ENCODE results near the gene FRMD4A.

FRMD4A gene

GRCh38 chr10:13990946-13991345 lies 339.8 kb downstream of the FRMD4A start:
- intact Hi-C loops (cut with DNase I), result no loop called here
- DNase-seq, result peak in 3 of 42 donors; percentile 22 to 33 (median 23)

GRCh38 chr10:13990392-13990805 lies 340.3 kb downstream of the FRMD4A start:
- no peak for DNase-seq

GRCh38 chr10:13989616-13990015 lies 341.1 kb downstream of the FRMD4A start:
- intact Hi-C loops (cut with DNase I), result no loop called here
- DNase-seq, result no peak

More at GRCh38 chr10:13990392-13990805, 340.3 kb downstream of the FRMD4A start:
- intact Hi-C loops (cut with DNase I), result no loop called here

DNA sequence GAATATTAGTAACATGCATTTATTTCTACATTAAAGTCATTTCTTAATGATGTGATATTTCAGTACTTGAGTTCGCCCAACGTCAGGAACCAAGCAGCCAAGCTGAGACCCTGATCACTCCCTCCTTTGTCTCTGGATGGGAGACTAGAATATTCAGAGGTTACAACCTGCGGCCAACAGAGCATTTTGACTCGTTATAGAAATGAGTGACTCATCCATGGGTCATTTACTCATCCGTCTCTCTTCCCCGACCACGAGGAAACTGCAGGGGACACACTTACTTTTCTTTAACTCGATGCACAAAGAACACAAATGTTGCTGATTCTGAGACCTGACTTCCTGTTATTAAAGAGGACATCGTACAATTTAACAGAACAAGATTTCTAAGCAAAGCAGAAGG lies 343.3 kb downstream of the FRMD4A start:
- intact Hi-C loops (cut with DNase I), result no loop called here
- no peak for DNase-seq

- intact Hi-C loops (cut with DNase I), result no loop called here
- DNase-seq, result no peak
Measured at GRCh38 chr10:13984647-13985155, 346.0 kb downstream of the FRMD4A start.

DNA sequence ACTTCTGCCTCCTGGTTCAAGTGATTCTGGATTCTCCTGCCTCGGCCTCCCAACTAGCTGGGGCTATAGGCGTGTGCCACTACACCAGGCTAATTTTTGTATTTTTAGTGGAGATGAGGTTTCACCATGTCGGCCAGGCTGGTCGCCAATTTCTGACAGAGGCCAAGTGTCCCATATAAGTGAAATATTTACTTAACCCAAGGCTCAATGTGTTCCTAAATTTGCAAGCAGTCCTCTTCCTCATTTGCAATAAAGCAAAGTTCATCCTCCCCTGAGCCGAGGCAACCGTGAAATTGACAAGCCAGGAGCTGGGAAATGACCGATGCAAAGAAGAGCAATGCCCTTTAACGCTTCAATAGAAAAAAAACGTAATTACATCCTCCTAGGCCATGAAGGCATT lies 347.7 kb downstream of the FRMD4A start:
- DNase-seq, result no peak
- intact Hi-C loops (cut with DNase I), result no loop called here

DNA sequence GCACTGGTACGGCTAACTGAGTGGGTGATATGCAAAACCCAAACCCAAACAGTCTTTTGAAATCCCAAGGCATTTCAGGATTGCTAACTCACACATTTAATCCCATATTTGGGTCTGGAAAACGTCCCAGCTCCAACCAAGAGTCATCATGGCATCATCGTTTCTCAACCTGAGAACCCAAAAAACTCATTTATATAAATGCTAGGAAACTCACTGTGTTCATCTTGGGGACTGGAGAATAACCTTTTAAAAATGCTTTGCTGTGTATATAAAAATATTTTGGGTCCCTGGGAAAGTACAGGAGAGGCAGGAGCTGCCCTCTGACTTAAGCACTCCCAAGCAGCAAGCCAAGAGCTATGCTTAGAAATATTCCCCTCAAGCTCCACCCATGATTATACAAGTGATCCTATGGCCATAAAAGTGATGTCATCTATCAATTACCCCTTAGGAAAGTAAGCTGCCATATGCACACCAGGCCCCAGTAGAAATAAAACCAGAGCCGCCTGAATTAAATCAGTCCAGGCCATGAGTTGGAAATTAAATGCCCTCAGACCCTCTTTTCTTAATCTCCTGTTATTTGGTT lies 352.1 kb downstream of the FRMD4A start:
- DNase-seq, result no peak
- intact Hi-C loops (cut with DNase I), result no loop called here

DNA sequence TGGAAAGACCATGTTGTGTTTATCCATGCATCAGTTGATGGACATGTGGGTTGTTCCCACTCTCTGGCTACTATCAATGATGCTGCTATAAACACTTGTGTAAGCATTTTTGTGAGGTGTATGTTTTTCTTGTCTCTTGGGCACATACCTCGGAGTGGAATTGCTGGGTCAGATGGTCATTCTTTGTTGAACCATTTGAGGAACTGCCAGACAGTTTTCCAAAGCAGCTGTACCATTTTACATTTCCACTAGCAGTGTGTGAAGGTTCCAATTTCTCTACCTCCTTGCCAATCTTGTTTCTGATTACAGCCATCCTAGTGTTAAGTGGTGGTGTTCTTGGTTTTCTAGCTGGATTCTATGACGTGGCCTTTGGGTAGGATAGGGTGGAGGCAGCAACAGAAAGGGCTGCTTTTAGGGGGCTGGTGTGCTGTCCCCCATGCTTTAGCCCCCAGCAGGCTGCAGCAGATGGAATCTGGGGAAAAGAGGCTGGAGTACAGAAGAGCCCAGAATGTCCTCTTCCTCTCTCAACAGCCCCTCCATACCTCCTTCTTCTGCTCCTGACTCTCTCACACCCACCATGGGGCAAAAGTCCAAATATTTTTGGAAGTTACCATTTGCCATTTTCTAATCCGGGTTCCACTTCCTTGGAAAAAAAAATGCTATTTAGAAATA lies 352.7 kb downstream of the FRMD4A start:
- intact Hi-C loops (cut with DNase I), result no loop called here
- DNase-seq, result no peak

- intact Hi-C loops (cut with DNase I), result no loop called here
- no peak for DNase-seq
Measured at GRCh38 chr10:13973742-13974141, 357.0 kb downstream of the FRMD4A start.

DNA sequence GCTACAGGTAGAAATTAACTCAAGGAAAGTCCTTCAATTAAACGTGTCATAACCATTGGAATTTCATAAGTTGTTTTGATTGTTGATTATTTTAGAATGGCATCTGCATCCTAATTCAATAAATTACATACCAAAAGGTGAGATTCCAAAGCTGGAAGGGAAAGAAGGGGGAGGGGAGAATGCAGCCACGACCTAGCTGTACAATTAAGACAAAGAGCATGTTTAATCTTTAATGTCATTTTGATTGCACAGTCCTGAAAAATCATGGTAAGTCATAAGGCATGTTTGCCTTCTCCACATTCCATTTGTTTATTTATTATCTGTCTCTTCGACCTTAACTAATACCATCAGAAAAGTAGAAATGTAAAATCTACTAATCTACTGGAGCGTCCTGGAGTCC lies 358.1 kb downstream of the FRMD4A start:
- no peak for DNase-seq
- intact Hi-C loops (cut with DNase I), result no loop called here

GRCh38 chr10:13971601-13972475 lies 358.9 kb downstream of the FRMD4A start:
- DNase-seq, result peak in 8 of 42 donors; percentile 11 to 56 (median 26)
- intact Hi-C loops (cut with DNase I), result no loop called here

- intact Hi-C loops (cut with DNase I), result no loop called here
- no peak for DNase-seq
Measured at GRCh38 chr10:13970957-13971353, 359.8 kb downstream of the FRMD4A start.

DNA sequence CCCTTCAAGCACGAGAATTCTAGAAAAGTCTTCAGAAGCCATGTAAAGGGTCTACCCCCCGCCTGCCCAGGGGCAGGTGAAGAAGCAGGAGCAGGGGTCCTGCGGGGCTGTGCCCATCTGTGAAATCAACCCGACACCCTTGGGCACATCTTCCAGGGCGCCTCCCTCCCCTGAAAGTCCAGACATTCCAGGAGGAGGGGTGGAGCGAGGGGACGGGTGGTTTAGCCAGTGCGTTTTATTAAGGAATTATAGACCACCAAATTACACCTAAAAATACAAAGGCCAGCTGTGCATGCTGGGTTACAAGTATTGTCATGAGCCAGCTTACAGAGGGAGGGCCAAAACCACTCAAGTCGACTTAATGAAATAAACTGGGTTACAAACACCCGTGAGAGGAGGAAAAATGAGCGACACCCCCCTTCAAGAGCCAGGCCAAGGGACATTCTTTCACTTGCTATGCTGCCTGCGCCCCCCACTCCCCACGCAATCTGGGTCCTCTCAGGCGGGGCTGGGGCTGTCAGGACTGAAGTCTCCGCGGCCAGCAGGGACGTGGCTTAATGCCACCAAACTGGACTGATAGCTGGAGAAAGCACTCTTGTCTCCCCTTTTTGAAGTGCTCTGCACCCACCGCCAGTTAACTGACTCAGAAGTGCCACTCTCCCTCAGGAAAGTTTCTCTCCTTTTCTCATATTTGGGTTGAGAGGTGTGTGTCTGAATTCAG lies 360.3 kb downstream of the FRMD4A start:
- intact Hi-C loops (cut with DNase I), result no loop called here
- no peak for DNase-seq

- intact Hi-C loops (cut with DNase I), result no loop called here
Measured at GRCh38 chr10:13969792-13970140, 361.0 kb downstream of the FRMD4A start.

DNA sequence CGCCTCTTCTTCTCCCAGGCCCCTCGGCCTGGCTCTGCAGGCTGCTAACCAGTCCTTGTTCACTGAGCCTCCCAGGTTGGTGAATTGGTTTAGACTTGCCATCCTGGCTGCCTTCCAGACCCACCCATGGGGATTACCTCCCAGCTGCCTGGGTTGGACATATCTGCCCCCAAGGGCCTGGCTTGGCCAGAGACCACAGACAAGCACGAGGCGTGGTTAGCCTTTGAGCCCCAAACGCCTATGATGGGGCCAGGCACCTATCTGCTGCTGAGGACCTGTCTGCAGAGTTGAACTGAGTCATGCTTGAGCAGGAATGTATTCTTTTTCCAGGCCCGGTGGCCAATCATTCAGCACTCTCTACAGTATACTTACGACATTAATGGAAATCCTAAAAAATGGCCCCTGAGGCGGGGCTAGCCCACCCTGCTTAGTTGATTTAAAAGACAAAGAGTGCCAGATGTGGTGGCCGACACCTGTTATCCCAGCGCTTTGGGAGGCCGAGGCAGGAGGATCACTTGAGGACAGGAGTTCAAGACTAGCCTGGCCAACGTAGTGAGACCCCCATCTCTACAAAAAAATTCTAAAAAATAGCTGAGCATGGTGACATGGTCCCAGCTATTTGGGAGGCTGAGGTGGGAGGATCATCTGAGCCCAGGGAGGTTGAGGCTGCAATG lies 361.5 kb downstream of the FRMD4A start:
- no peak for DNase-seq
- intact Hi-C loops (cut with DNase I), result no loop called here

More at GRCh38 chr10:13969792-13970140, 361.0 kb downstream of the FRMD4A start:
- DNase-seq, result no peak

- intact Hi-C loops (cut with DNase I), result no loop called here
- DNase-seq, result no peak
Measured at GRCh38 chr10:13961853-13962252, 368.9 kb downstream of the FRMD4A start.

GRCh38 chr10:13961097-13961496 lies 369.6 kb downstream of the FRMD4A start:
- intact Hi-C loops (cut with DNase I), result no loop called here
- no peak for DNase-seq

DNA sequence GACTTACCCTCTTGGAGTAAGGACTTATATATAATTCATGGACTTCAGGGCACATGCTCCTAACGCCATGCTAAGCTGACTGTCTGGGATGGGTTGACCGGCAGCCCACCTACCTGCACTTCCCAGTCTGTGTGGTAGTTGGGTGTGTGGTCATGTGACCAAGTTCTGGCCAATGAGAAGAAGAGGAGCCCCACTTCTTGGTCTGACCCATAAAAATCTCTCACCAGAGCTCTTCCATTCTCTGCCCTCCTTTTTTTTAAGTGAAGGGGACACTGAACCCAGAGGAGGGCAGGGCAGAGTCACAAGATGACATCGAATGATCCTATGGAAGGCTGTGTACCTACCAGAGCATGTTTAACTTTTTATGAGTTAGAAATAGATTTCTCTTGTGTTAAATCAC lies 370.1 kb downstream of the FRMD4A start:
- intact Hi-C loops (cut with DNase I), result no loop called here
- no peak for DNase-seq
